Activated T-helper 1 cell treated with anti-CD3 and anti-CD28 coated beads, Interleukin-12 subunit alpha, Interleukin-12 subunit beta, Interleukin-2, Interleukin-4 antibody, amounts not matched to agents 30 ng/mL and 10 ng/mL and 1 ng/mL, durations not matched to agents 14 hours and 24 hours and 36 hours (primary cell): ENCODE data around the gene CGB3. TPM values are rescaled to one million over a fixed set of nuclear protein-coding genes. Genes with fewer than 3 reads are reported as not detected.
A peak's percentile ranks its signal among the peaks of the same experiment; 100 is the strongest.
"Not testable (repeated sequence)": the region's sequence is repeated elsewhere in the genome, so short reads cannot be mapped to it uniquely, and the experiment has no call there.

ENCODE experiments used
- DNase-seq: peaks from one replicate; pipeline ENCODE4 v3.0.0; 2021; ENCODE audit warnings: low spot score
- H3K27ac Mint-ChIP-seq: one replicate; pipeline ENCODE4 v1.8.0; 2021; ENCODE audit warnings: mild to moderate bottlenecking, mixed read lengths
- H3K27me3 Mint-ChIP-seq: one replicate; pipeline ENCODE4 v1.8.0; 2022; ENCODE audit warnings: mild to moderate bottlenecking, moderate library complexity, mixed read lengths; ENCODE audit not compliant: insufficient read depth
- H3K36me3 Mint-ChIP-seq: one replicate; pipeline ENCODE4 v1.8.0; 2021; ENCODE audit warnings: low read depth, mixed read lengths
- H3K4me1 Mint-ChIP-seq: one replicate; pipeline ENCODE4 v1.8.0; 2021; ENCODE audit warnings: low read depth, mixed read lengths
- H3K4me3 Mint-ChIP-seq: one replicate; pipeline ENCODE4 v1.8.0; 2021; ENCODE audit warnings: mild to moderate bottlenecking, moderate library complexity, mixed read lengths
- H3K9me3 Mint-ChIP-seq: one replicate; pipeline ENCODE4 v1.8.0; 2021; ENCODE audit warnings: mixed read lengths
- intact Hi-C: fragments of 100-400 bp; cut with micrococcal nuclease; formaldehyde crosslinking; loops from one replicate; pipeline ENCODE4 v1.15.1; 2024
- total RNA-seq: library from RNA; stranded (reverse); gene quantifications from 2 replicates; pipeline ENCODE4 v1.2.3, GENCODE V29; 2022

Gene CGB3
- total RNA-seq, result not detected in 2 replicates

GRCh38 chr19:49024233-49024632 is at the start of gene CGB3:
TSS of gene CGB3 (minus strand) at chr19:49024333. CDS start at chr19:49023971, 362 bp downstream.
- H3K27ac Mint-ChIP-seq, intact Hi-C loops, DNase-seq, H3K4me3 Mint-ChIP-seq, H3K9me3 Mint-ChIP-seq, H3K36me3 Mint-ChIP-seq: not testable (repeated sequence)
- H3K4me1 Mint-ChIP-seq, result peaks cover 13% of the 10 kb centered on the region
- peaks cover 16% of the 10 kb centered on the region for H3K27me3 Mint-ChIP-seq

GRCh38 chr19:49071860-49072547 is 47.9 kb upstream of the CGB3 start:
- intact Hi-C loops, result no loop called here
- H3K9me3 Mint-ChIP-seq, result no peaks in the 10 kb centered on the region
- H3K27ac Mint-ChIP-seq, result no peak overlapping the region
- peaks cover 10% of the 10 kb centered on the region for H3K4me1 Mint-ChIP-seq
- H3K36me3 Mint-ChIP-seq, result peaks cover 3% of the 10 kb centered on the region
- peaks cover 56% of the 10 kb centered on the region for H3K27me3 Mint-ChIP-seq
- H3K4me3 Mint-ChIP-seq, result no peak overlapping the region
- DNase-seq, result no peak

- Mint-ChIP-seq H3K27ac (peak overlapping the region; percentile 45), H3K4me1 (peaks cover 10% of the 10 kb centered on the region), H3K9me3 (no peaks in the 10 kb centered on the region), H3K36me3 (peaks cover 3% of the 10 kb centered on the region), H3K27me3 (peaks cover 71% of the 10 kb centered on the region), H3K4me3 (no peak overlapping the region)
- intact Hi-C loops, result no loop called here
- DNase-seq, result no peak
These were observed 46.3 kb upstream of the CGB3 start for GRCh38 chr19:49070416-49070815.

- Mint-ChIP-seq H3K36me3 (peaks cover 3% of the 10 kb centered on the region), H3K4me3 (no peak overlapping the region), H3K27ac (no peak overlapping the region), H3K4me1 (peaks cover 10% of the 10 kb centered on the region), H3K27me3 (peaks cover 75% of the 10 kb centered on the region), H3K9me3 (no peaks in the 10 kb centered on the region)
- DNase-seq, result no peak
- intact Hi-C loops, result no loop called here
These were observed 44.9 kb upstream of the CGB3 start for GRCh38 chr19:49069026-49069425.

- Mint-ChIP-seq H3K9me3 (no peaks in the 10 kb centered on the region), H3K27ac (no peak overlapping the region), H3K4me1 (no peaks in the 10 kb centered on the region), H3K4me3 (no peak overlapping the region), H3K36me3 (no peaks in the 10 kb centered on the region), H3K27me3 (peaks cover 69% of the 10 kb centered on the region)
- DNase-seq, result no peak
- intact Hi-C loops, result no loop called here
These were observed 43.4 kb upstream of the CGB3 start for GRCh38 chr19:49067554-49067953.

- no peak for DNase-seq
- peaks cover 63% of the 10 kb centered on the region for H3K27me3 Mint-ChIP-seq
- intact Hi-C loops, result no loop called here
- no peaks in the 10 kb centered on the region for H3K36me3 Mint-ChIP-seq
- H3K4me1 Mint-ChIP-seq, result no peaks in the 10 kb centered on the region
- no peaks in the 10 kb centered on the region for H3K9me3 Mint-ChIP-seq
- H3K4me3 Mint-ChIP-seq, result no peak overlapping the region
- no peak overlapping the region for H3K27ac Mint-ChIP-seq
These were observed 41.9 kb upstream of the CGB3 start for GRCh38 chr19:49065905-49066512.

GRCh38 chr19:49064768-49065611 is 40.9 kb upstream of the CGB3 start, which contains the start of gene NTF4:
TSS of gene NTF4 (minus strand) at chr19:49064818. CDS start at chr19:49061997, 2,821 bp downstream.
- Mint-ChIP-seq H3K9me3 (no peaks in the 10 kb centered on the region), H3K4me1 (no peaks in the 10 kb centered on the region), H3K27me3 (peaks cover 62% of the 10 kb centered on the region), H3K27ac (peak within 1 kb of the TSS; percentile 10), H3K4me3 (peak within 1 kb of the TSS; percentile 13), H3K36me3 (no peaks in the 10 kb centered on the region)
- intact Hi-C loops, result no loop called here
- DNase-seq, result no peak

GRCh38 chr19:49064029-49064629 is 40.0 kb upstream of the CGB3 start:
- Mint-ChIP-seq H3K27me3 (peaks cover 62% of the 10 kb centered on the region), H3K4me1 (no peaks in the 10 kb centered on the region), H3K27ac (no peak overlapping the region), H3K4me3 (no peak overlapping the region), H3K9me3 (no peaks in the 10 kb centered on the region), H3K36me3 (no peaks in the 10 kb centered on the region)
- intact Hi-C loops, result no loop called here
- DNase-seq, result no peak

GRCh38 chr19:49061445-49061844 is 37.3 kb upstream of the CGB3 start:
- peaks cover 17% of the 10 kb centered on the region for H3K4me1 Mint-ChIP-seq
- H3K36me3 Mint-ChIP-seq, result no peaks in the 10 kb centered on the region
- DNase-seq, result no peak
- intact Hi-C loops, result no loop called here
- no peak overlapping the region for H3K4me3 Mint-ChIP-seq
- peaks cover 63% of the 10 kb centered on the region for H3K27me3 Mint-ChIP-seq
- H3K27ac Mint-ChIP-seq, result no peak overlapping the region
- H3K9me3 Mint-ChIP-seq, result no peaks in the 10 kb centered on the region

GRCh38 chr19:49061000-49061399 is 36.9 kb upstream of the CGB3 start:
- H3K9me3 Mint-ChIP-seq, result no peaks in the 10 kb centered on the region
- DNase-seq, result no peak
- peaks cover 18% of the 10 kb centered on the region for H3K4me1 Mint-ChIP-seq
- intact Hi-C loops, result no loop called here
- H3K4me3 Mint-ChIP-seq, result no peak overlapping the region
- no peaks in the 10 kb centered on the region for H3K36me3 Mint-ChIP-seq
- no peak overlapping the region for H3K27ac Mint-ChIP-seq
- peaks cover 63% of the 10 kb centered on the region for H3K27me3 Mint-ChIP-seq

GRCh38 chr19:49059053-49059452 is 34.9 kb upstream of the CGB3 start:
- no peak overlapping the region for H3K4me3 Mint-ChIP-seq
- H3K4me1 Mint-ChIP-seq, result peaks cover 18% of the 10 kb centered on the region
- no peaks in the 10 kb centered on the region for H3K36me3 Mint-ChIP-seq
- H3K9me3 Mint-ChIP-seq, result no peaks in the 10 kb centered on the region
- DNase-seq, result no peak
- H3K27ac Mint-ChIP-seq, result no peak overlapping the region
- H3K27me3 Mint-ChIP-seq, result peaks cover 50% of the 10 kb centered on the region
- intact Hi-C loops, result no loop called here

- Mint-ChIP-seq H3K4me3 (no peak overlapping the region), H3K27me3 (peaks cover 47% of the 10 kb centered on the region)
These were observed 34.4 kb upstream of the CGB3 start for GRCh38 chr19:49058562-49058961.

More at GRCh38 chr19:49058562-49058961, 34.4 kb upstream of the CGB3 start:
- no peak overlapping the region for H3K27ac Mint-ChIP-seq
- H3K4me1 Mint-ChIP-seq, result peaks cover 18% of the 10 kb centered on the region
- no peaks in the 10 kb centered on the region for H3K9me3 Mint-ChIP-seq
- intact Hi-C loops, result no loop called here
- no peak for DNase-seq
- H3K36me3 Mint-ChIP-seq, result no peaks in the 10 kb centered on the region
